ENCODE measurements around the gene MAMLD1.

MAMLD1 gene

GRCh38 chrX:150408007-150408406, 44.9 kb downstream of the MAMLD1 start:
- Histone ChIP-seq H3K4me1 (ENCODE audit: insufficient read depth, insufficient read length) (no peaks in the 10 kb centered on the region), H3K4me3 (ENCODE audit: insufficient read length, low read depth) (no peak overlapping the region), H3K9me3 (ENCODE audit: insufficient read depth, low read length) (no peaks in the 10 kb centered on the region), H3K27me3 (ENCODE audit: insufficient read depth, insufficient read length) (no peaks in the 10 kb centered on the region), H3K36me3 (ENCODE audit: insufficient read depth, insufficient read length, low read length) (no peaks in the 10 kb centered on the region), H3K9ac (ENCODE audit: insufficient read length, low read depth) (no peak overlapping the region)
- TF ChIP-seq SUZ12 (IDR thresholded peaks at IDR 0.05; ENCODE audit: extremely low read depth, insufficient read depth, insufficient read length) (no peak), YY1 (IDR thresholded peaks at IDR 0.05; ENCODE audit: insufficient read depth, insufficient read length) (no peak), ZNF274 (IDR thresholded peaks at IDR 0.05; ENCODE audit: low read depth, low read length) (no peak)
- DNase-seq (ENCODE audit: low read depth, low spot score) = no peak

GRCh38 chrX:150408561-150408960, 45.4 kb downstream of the MAMLD1 start:
- Histone ChIP-seq H3K27me3 (ENCODE audit: insufficient read depth, insufficient read length) (no peaks in the 10 kb centered on the region), H3K4me1 (ENCODE audit: insufficient read depth, insufficient read length) (no peaks in the 10 kb centered on the region), H3K9me3 (ENCODE audit: insufficient read depth, low read length) (no peaks in the 10 kb centered on the region), H3K36me3 (ENCODE audit: insufficient read depth, insufficient read length, low read length) (no peaks in the 10 kb centered on the region), H3K9ac (ENCODE audit: insufficient read length, low read depth) (no peak overlapping the region), H3K4me3 (ENCODE audit: insufficient read length, low read depth) (no peak overlapping the region)
- no peak for DNase-seq (ENCODE audit: low read depth, low spot score)
- TF ChIP-seq YY1 (IDR thresholded peaks at IDR 0.05; ENCODE audit: insufficient read depth, insufficient read length) = no peak
- no peak for TF ChIP-seq SUZ12 (IDR thresholded peaks at IDR 0.05; ENCODE audit: extremely low read depth, insufficient read depth, insufficient read length)
- TF ChIP-seq ZNF274 (IDR thresholded peaks at IDR 0.05; ENCODE audit: low read depth, low read length) = no peak

DNA sequence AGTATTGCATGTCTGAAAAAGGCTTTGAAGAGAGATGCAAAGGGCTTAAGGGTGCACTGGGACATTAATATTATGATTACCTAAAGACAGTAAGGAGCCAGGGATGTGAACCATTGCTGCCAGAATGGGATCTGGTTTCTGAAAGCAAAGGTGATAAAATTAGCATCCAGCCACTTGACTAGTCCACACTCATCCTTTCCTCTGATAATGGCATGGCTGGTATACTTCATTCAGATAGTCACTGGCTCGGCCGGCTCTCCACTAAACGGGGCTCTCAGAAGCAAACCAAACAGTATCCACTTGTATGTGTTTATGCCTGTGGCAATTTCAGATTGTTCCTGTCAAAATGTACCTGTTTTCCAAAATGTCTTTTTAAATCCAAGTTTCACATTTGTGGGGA, 46.4 kb downstream of the MAMLD1 start:
- no peaks in the 10 kb centered on the region for H3K9me3 ChIP-seq (ENCODE audit: insufficient read depth, low read length)
- no peak overlapping the region for H3K4me3 ChIP-seq (ENCODE audit: insufficient read length, low read depth)
- no peak overlapping the region for H3K9ac ChIP-seq (ENCODE audit: insufficient read length, low read depth)
- TF ChIP-seq ZNF274 (IDR thresholded peaks at IDR 0.05; ENCODE audit: low read depth, low read length) (no peak), YY1 (IDR thresholded peaks at IDR 0.05; ENCODE audit: insufficient read depth, insufficient read length) (no peak), SUZ12 (IDR thresholded peaks at IDR 0.05; ENCODE audit: extremely low read depth, insufficient read depth, insufficient read length) (no peak)
- H3K36me3 ChIP-seq (ENCODE audit: insufficient read depth, insufficient read length, low read length) = no peaks in the 10 kb centered on the region
- no peak for DNase-seq (ENCODE audit: low read depth, low spot score)
- no peaks in the 10 kb centered on the region for H3K4me1 ChIP-seq (ENCODE audit: insufficient read depth, insufficient read length)
- H3K27me3 ChIP-seq (ENCODE audit: insufficient read depth, insufficient read length) = no peaks in the 10 kb centered on the region

DNA sequence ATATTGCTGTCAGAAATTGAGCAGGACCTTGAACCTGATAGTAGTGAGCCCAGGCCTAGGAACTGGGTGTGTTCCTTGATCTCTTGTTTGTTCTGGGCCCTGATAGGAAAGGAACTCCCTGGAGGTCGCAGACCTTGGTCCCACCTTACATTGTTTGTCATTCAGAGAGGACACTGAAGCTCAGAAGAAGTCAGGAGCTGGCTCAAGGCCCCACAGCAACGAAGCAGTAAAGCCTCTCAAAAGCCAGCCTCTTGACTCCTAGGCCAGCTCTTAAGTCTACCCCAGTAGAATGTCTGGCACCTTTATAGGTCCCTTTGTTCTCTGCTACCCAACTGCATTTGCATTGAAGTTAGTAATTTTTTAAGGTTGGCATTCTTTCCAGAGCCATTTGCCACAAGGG, 46.8 kb downstream of the MAMLD1 start:
- DNase-seq (ENCODE audit: low read depth, low spot score) = no peak
- TF ChIP-seq YY1 (IDR thresholded peaks at IDR 0.05; ENCODE audit: insufficient read depth, insufficient read length) = no peak
- TF ChIP-seq ZNF274 (IDR thresholded peaks at IDR 0.05; ENCODE audit: low read depth, low read length) = no peak
- no peak for TF ChIP-seq SUZ12 (IDR thresholded peaks at IDR 0.05; ENCODE audit: extremely low read depth, insufficient read depth, insufficient read length)
- Histone ChIP-seq H3K27me3 (ENCODE audit: insufficient read depth, insufficient read length) (no peaks in the 10 kb centered on the region), H3K4me3 (ENCODE audit: insufficient read length, low read depth) (no peak overlapping the region), H3K36me3 (ENCODE audit: insufficient read depth, insufficient read length, low read length) (no peaks in the 10 kb centered on the region), H3K4me1 (ENCODE audit: insufficient read depth, insufficient read length) (no peaks in the 10 kb centered on the region), H3K9ac (ENCODE audit: insufficient read length, low read depth) (no peak overlapping the region), H3K9me3 (ENCODE audit: insufficient read depth, low read length) (no peaks in the 10 kb centered on the region)

DNA sequence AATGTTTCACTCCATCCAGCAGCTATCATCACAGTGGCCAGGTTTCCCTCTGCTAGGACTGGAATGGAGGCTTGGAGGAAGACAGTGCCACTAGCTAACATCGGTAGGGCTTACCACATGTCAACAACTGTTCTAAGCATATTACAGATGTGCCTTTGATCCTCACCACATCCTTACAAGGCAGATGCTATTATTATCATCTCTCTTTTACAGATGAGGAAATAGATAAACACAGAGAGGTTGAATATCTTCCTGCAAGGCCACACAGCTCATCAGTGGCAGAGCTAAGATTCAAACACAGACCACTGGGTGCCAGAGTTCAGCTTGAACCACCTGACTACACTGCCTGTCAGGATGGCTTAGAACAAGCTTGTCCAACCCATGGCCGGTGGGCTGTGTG, 47.4 kb downstream of the MAMLD1 start:
- no peak overlapping the region for H3K4me3 ChIP-seq (ENCODE audit: insufficient read length, low read depth)
- TF ChIP-seq YY1 (IDR thresholded peaks at IDR 0.05; ENCODE audit: insufficient read depth, insufficient read length) (no peak), ZNF274 (IDR thresholded peaks at IDR 0.05; ENCODE audit: low read depth, low read length) (no peak), SUZ12 (IDR thresholded peaks at IDR 0.05; ENCODE audit: extremely low read depth, insufficient read depth, insufficient read length) (no peak)
- H3K9me3 ChIP-seq (ENCODE audit: insufficient read depth, low read length) = no peaks in the 10 kb centered on the region

GRCh38 chrX:150411656-150412055, 48.5 kb downstream of the MAMLD1 start:
- Histone ChIP-seq H3K4me1 (ENCODE audit: insufficient read depth, insufficient read length) (no peaks in the 10 kb centered on the region), H3K4me3 (ENCODE audit: insufficient read length, low read depth) (no peak overlapping the region), H3K36me3 (ENCODE audit: insufficient read depth, insufficient read length, low read length) (no peaks in the 10 kb centered on the region), H3K27me3 (ENCODE audit: insufficient read depth, insufficient read length) (no peaks in the 10 kb centered on the region), H3K9ac (ENCODE audit: insufficient read length, low read depth) (no peak overlapping the region), H3K9me3 (ENCODE audit: insufficient read depth, low read length) (no peaks in the 10 kb centered on the region)
- no peak for DNase-seq (ENCODE audit: low read depth, low spot score)
- no peak for TF ChIP-seq ZNF274 (IDR thresholded peaks at IDR 0.05; ENCODE audit: low read depth, low read length)
- TF ChIP-seq SUZ12 (IDR thresholded peaks at IDR 0.05; ENCODE audit: extremely low read depth, insufficient read depth, insufficient read length) = no peak
- no peak for TF ChIP-seq YY1 (IDR thresholded peaks at IDR 0.05; ENCODE audit: insufficient read depth, insufficient read length)

More for the DNA sequence above, 47.4 kb downstream of the MAMLD1 start:
- H3K27me3 ChIP-seq (ENCODE audit: insufficient read depth, insufficient read length) = no peaks in the 10 kb centered on the region
- DNase-seq (ENCODE audit: low read depth, low spot score) = no peak
- no peaks in the 10 kb centered on the region for H3K36me3 ChIP-seq (ENCODE audit: insufficient read depth, insufficient read length, low read length)
- no peak overlapping the region for H3K9ac ChIP-seq (ENCODE audit: insufficient read length, low read depth)
- no peaks in the 10 kb centered on the region for H3K4me1 ChIP-seq (ENCODE audit: insufficient read depth, insufficient read length)

- TF ChIP-seq YY1 (IDR thresholded peaks at IDR 0.05; ENCODE audit: insufficient read depth, insufficient read length) (no peak), ZNF274 (IDR thresholded peaks at IDR 0.05; ENCODE audit: low read depth, low read length) (no peak), SUZ12 (IDR thresholded peaks at IDR 0.05; ENCODE audit: extremely low read depth, insufficient read depth, insufficient read length) (no peak)
- Histone ChIP-seq H3K36me3 (ENCODE audit: insufficient read depth, insufficient read length, low read length) (no peaks in the 10 kb centered on the region), H3K4me1 (ENCODE audit: insufficient read depth, insufficient read length) (no peaks in the 10 kb centered on the region), H3K9ac (ENCODE audit: insufficient read length, low read depth) (no peak overlapping the region), H3K9me3 (ENCODE audit: insufficient read depth, low read length) (no peaks in the 10 kb centered on the region), H3K4me3 (ENCODE audit: insufficient read length, low read depth) (no peak overlapping the region), H3K27me3 (ENCODE audit: insufficient read depth, insufficient read length) (no peaks in the 10 kb centered on the region)
- no peak for DNase-seq (ENCODE audit: low read depth, low spot score)
Observed at GRCh38 chrX:150414228-150414627, 51.1 kb downstream of the MAMLD1 start.
